Naive B cell (primary cell): ENCODE measurements around the gene WASF2. TPM values are rescaled to one million over a fixed set of nuclear protein-coding genes. Genes with fewer than 3 reads are reported as not detected.

Experiments
- ATAC-seq, 2 donors: fragments of 150-1000 bp; cut with Tn5 transposase; 2 replicates each; pipeline ENCODE4 v1.10.0; 2021; ENCODE audit warnings: low read depth in 2 of 2, mild to moderate bottlenecking in 2 of 2, moderate library complexity in 2 of 2
- DNase-seq: peaks from one replicate; pipeline ENCODE4 v3.0.0; 2022
- H3K27ac Mint-ChIP-seq, 6 donors: one replicate each; pipeline ENCODE4 v1.8.0; 2020 to 2022; ENCODE audit warnings: mild to moderate bottlenecking in 6 of 6, mixed read lengths in 6 of 6, moderate library complexity in 5 of 6, inconsistent platforms in 2 of 6
- H3K27me3 Mint-ChIP-seq, 3 donors: one replicate each; pipeline ENCODE4 v1.8.0; 2021 to 2022; ENCODE audit warnings: mixed read lengths in 3 of 3, mild to moderate bottlenecking in 1 of 3
- H3K36me3 Mint-ChIP-seq, 2 donors: one replicate each; pipeline ENCODE4 v1.8.0; 2020 to 2022; ENCODE audit warnings: mixed read lengths in 2 of 2, inconsistent platforms in 1 of 2, mild to moderate bottlenecking in 1 of 2
- H3K4me1 Mint-ChIP-seq, 3 donors: one replicate each; pipeline ENCODE4 v1.8.0; 2020 to 2022; ENCODE audit warnings: mixed read lengths in 3 of 3, inconsistent platforms in 1 of 3, mild to moderate bottlenecking in 1 of 3, moderate library complexity in 1 of 3
- H3K4me3 Mint-ChIP-seq, 8 donors: one replicate each; pipeline ENCODE4 v1.8.0; 2020 to 2022; ENCODE audit warnings: mild to moderate bottlenecking in 8 of 8, mixed read lengths in 8 of 8, moderate library complexity in 8 of 8, inconsistent platforms in 2 of 8
- H3K9me3 Mint-ChIP-seq, 7 donors: one replicate each; pipeline ENCODE4 v1.8.0; 2020 to 2022; ENCODE audit warnings: mixed read lengths in 7 of 7, mild to moderate bottlenecking in 5 of 7, inconsistent platforms in 2 of 7, moderate library complexity in 1 of 7
- polyA plus RNA-seq, 6 donors: library from polyadenylated mRNA; unstranded; fragments of 300-500 nt; fragmentation: Illumina TruSeq; gene quantifications; one replicate each; pipeline ENCODE4 v1.2.3, GENCODE V29; 2021; ENCODE audit warnings: low read depth in 6 of 6

WASF2 gene
- polyA plus RNA-seq, 6 donors from 2014 or later, result 33.1 to 121 (median 83.3) TPM

GRCh38 chr1:27372808-27373690, 116.9 kb downstream of the WASF2 start:
- ATAC-seq (no peak), DNase-seq (no peak)
- H3K27me3 Mint-ChIP-seq, result no peaks in the 10 kb centered on the region
- peak overlapping the region in 1 of 8 donors; percentile 63 for H3K4me3 Mint-ChIP-seq
- no peaks in the 10 kb centered on the region for H3K36me3 Mint-ChIP-seq
- H3K9me3 Mint-ChIP-seq, result no peaks in the 10 kb centered on the region
- peaks cover 26 to 42% (median 39%) of the 10 kb centered on the region in 3 donors for H3K4me1 Mint-ChIP-seq
- H3K27ac Mint-ChIP-seq, result peak overlapping the region in 1 of 6 donors; percentile 74

- Mint-ChIP-seq H3K4me1 (peaks cover 31 to 48% (median 39%) of the 10 kb centered on the region in 3 donors), H3K27ac (peak overlapping the region in 4 of 6 donors; percentile 46 to 92 (median 62)), H3K9me3 (no peaks in the 10 kb centered on the region), H3K27me3 (no peaks in the 10 kb centered on the region), H3K4me3 (peak overlapping the region in 5 of 8 donors; percentile 16 to 79 (median 50)), H3K36me3 (no peaks in the 10 kb centered on the region)
- DNase-seq (no peak), ATAC-seq (peak; percentile 28 to 30)
Observed at GRCh38 chr1:27372022-27372807, 117.8 kb downstream of the WASF2 start.

- Mint-ChIP-seq H3K9me3 (no peaks in the 10 kb centered on the region), H3K4me1 (peaks cover 42 to 71% (median 60%) of the 10 kb centered on the region in 3 donors), H3K4me3 (peak overlapping the region; percentile 32 to 90 (median 78)), H3K36me3 (no peaks in the 10 kb centered on the region), H3K27ac (peak overlapping the region in 5 of 6 donors; percentile 7 to 91 (median 46)), H3K27me3 (no peaks in the 10 kb centered on the region)
- DNase-seq (no peak), ATAC-seq (peak; percentile 6 to 12)
Observed at GRCh38 chr1:27368869-27369582, 120.9 kb downstream of the WASF2 start.

GRCh38 chr1:27367160-27367650, 122.8 kb downstream of the WASF2 start:
- H3K27me3 Mint-ChIP-seq, result no peaks in the 10 kb centered on the region
- H3K27ac Mint-ChIP-seq, result peak overlapping the region in 2 of 6 donors; percentile 75 to 89
- ATAC-seq, result no peak
- H3K4me3 Mint-ChIP-seq, result peak overlapping the region; percentile 75 to 88 (median 83)
- no peaks in the 10 kb centered on the region for H3K36me3 Mint-ChIP-seq
- H3K9me3 Mint-ChIP-seq, result no peaks in the 10 kb centered on the region
- peaks cover 46 to 74% (median 68%) of the 10 kb centered on the region in 3 donors for H3K4me1 Mint-ChIP-seq
- DNase-seq, result no peak

GRCh38 chr1:27366411-27367159, 123.4 kb downstream of the WASF2 start, which contains the start of gene MAP3K6:
TSS of gene MAP3K6 (minus strand) at chr1:27366961. CDS start at chr1:27366597, 364 bp downstream.
- Mint-ChIP-seq H3K4me1 (peaks cover 41 to 67% (median 62%) of the 10 kb centered on the region in 3 donors), H3K36me3 (no peaks in the 10 kb centered on the region), H3K9me3 (no peaks in the 10 kb centered on the region), H3K4me3 (peak within 1 kb of the TSS; percentile 88 to 97 (median 92)), H3K27ac (peak within 1 kb of the TSS in 2 of 6 donors; percentile 75 to 89), H3K27me3 (no peaks in the 10 kb centered on the region)
- no peak for DNase-seq
- peak; percentile 15 to 19 for ATAC-seq

GRCh38 chr1:27366113-27366410, 123.9 kb downstream of the WASF2 start:
- Mint-ChIP-seq H3K27ac (peak overlapping the region in 1 of 6 donors; percentile 16), H3K36me3 (no peaks in the 10 kb centered on the region), H3K4me3 (peak overlapping the region; percentile 88 to 97 (median 92)), H3K9me3 (no peaks in the 10 kb centered on the region), H3K4me1 (peaks cover 44 to 66% (median 66%) of the 10 kb centered on the region in 3 donors), H3K27me3 (no peaks in the 10 kb centered on the region)
- DNase-seq (peak; percentile 46), ATAC-seq (peak; percentile 35 to 36)

GRCh38 chr1:27365372-27366112, 124.4 kb downstream of the WASF2 start:
- ATAC-seq, result peak; percentile 53 to 55
- Mint-ChIP-seq H3K27me3 (no peaks in the 10 kb centered on the region), H3K4me3 (peak overlapping the region; percentile 88 to 97 (median 92)), H3K27ac (peak overlapping the region in 2 of 6 donors; percentile 16 to 64), H3K36me3 (no peaks in the 10 kb centered on the region), H3K9me3 (no peaks in the 10 kb centered on the region), H3K4me1 (peaks cover 49 to 66% (median 65%) of the 10 kb centered on the region in 3 donors)
- peak; percentile 61 for DNase-seq

GRCh38 chr1:27364696-27365371, 125.1 kb downstream of the WASF2 start:
- Mint-ChIP-seq H3K27ac (peak overlapping the region in 2 of 6 donors; percentile 52 to 86), H3K36me3 (no peaks in the 10 kb centered on the region), H3K9me3 (no peaks in the 10 kb centered on the region), H3K27me3 (no peaks in the 10 kb centered on the region), H3K4me3 (peak overlapping the region; percentile 88 to 97 (median 92)), H3K4me1 (peaks cover 55 to 68% (median 65%) of the 10 kb centered on the region in 3 donors)
- no peak for ATAC-seq
- no peak for DNase-seq

GRCh38 chr1:27363766-27364695, 125.9 kb downstream of the WASF2 start:
- ATAC-seq, result no peak
- no peaks in the 10 kb centered on the region for H3K9me3 Mint-ChIP-seq
- peak overlapping the region in 4 of 8 donors; percentile 41 to 68 (median 63) for H3K4me3 Mint-ChIP-seq
- H3K27ac Mint-ChIP-seq, result peak overlapping the region in 2 of 6 donors; percentile 17 to 84
- no peaks in the 10 kb centered on the region for H3K27me3 Mint-ChIP-seq
- peaks cover 54 to 68% (median 65%) of the 10 kb centered on the region in 3 donors for H3K4me1 Mint-ChIP-seq
- no peak for DNase-seq
- H3K36me3 Mint-ChIP-seq, result no peaks in the 10 kb centered on the region

GRCh38 chr1:27361553-27361952, 128.4 kb downstream of the WASF2 start:
- peaks cover 49 to 62% (median 61%) of the 10 kb centered on the region in 3 donors for H3K4me1 Mint-ChIP-seq
- H3K27ac Mint-ChIP-seq, result no peak overlapping the region

More at GRCh38 chr1:27361553-27361952, 128.4 kb downstream of the WASF2 start:
- no peaks in the 10 kb centered on the region for H3K9me3 Mint-ChIP-seq
- no peaks in the 10 kb centered on the region for H3K27me3 Mint-ChIP-seq
- peak overlapping the region; percentile 66 to 93 (median 81) for H3K4me3 Mint-ChIP-seq
- DNase-seq, result no peak
- no peak for ATAC-seq
- H3K36me3 Mint-ChIP-seq, result no peaks in the 10 kb centered on the region
